Mesendoderm (in vitro differentiated cells): Measurements from ENCODE around the gene ORC5.

ENCODE experiments used
- DNase-seq: peaks from one replicate; pipeline ENCODE4 v3.0.0; 2013
- H2AK5ac ChIP-seq: 2 replicates; pipeline ENCODE4 v1.6.1; 2013; ENCODE audit warnings: low read length, inconsistent platforms
- H2BK120ac ChIP-seq: 2 replicates; pipeline ENCODE4 v1.6.1; 2013; ENCODE audit warnings: low read depth, mild to moderate bottlenecking, low read length, moderate library complexity, mixed read lengths
- H2BK15ac ChIP-seq: replicated peaks from 2 replicates; pipeline ENCODE4 v1.6.1; 2013; ENCODE audit warnings: low read depth, mild to moderate bottlenecking, moderate library complexity
- H2BK5ac ChIP-seq: 2 replicates; pipeline ENCODE4 v1.6.1; 2013; ENCODE audit warnings: low read length, inconsistent platforms
- H3K18ac ChIP-seq: 2 replicates; pipeline ENCODE4 v1.6.1; 2013; ENCODE audit warnings: mild to moderate bottlenecking, low read length, mixed read lengths
- H3K23ac ChIP-seq: one replicate; pipeline ENCODE4 v1.6.1; 2013; ENCODE audit warnings: low read length
- H3K27ac ChIP-seq: 2 replicates; pipeline ENCODE4 v1.5.1; 2013; ENCODE audit warnings: low read depth, mild to moderate bottlenecking, inconsistent platforms, low read length, moderate library complexity
- H3K27me3 ChIP-seq: 2 replicates; pipeline ENCODE4 v1.6.1; 2013; ENCODE audit warnings: low read length, control low read depth, mild to moderate bottlenecking, inconsistent platforms; ENCODE audit not compliant: insufficient read depth, poor library complexity
- H3K36me3 ChIP-seq: 2 replicates; pipeline ENCODE4 v1.6.1; 2013; ENCODE audit warnings: low read length, inconsistent platforms; ENCODE audit not compliant: control insufficient read depth, insufficient read depth
- H3K4ac ChIP-seq: one replicate; pipeline ENCODE4 v1.6.1; 2013; ENCODE audit warnings: low read depth, mild to moderate bottlenecking, low read length, moderate library complexity
- H3K4me1 ChIP-seq: 2 replicates; pipeline ENCODE4 v1.6.1; 2013; ENCODE audit warnings: low read depth, low read length, inconsistent platforms; ENCODE audit not compliant: control insufficient read depth
- H3K4me2 ChIP-seq: 2 replicates; pipeline ENCODE4 v1.6.1; 2013; ENCODE audit warnings: low read length
- H3K4me3 ChIP-seq: 2 replicates; pipeline ENCODE4 v1.5.1; 2013; ENCODE audit warnings: mild to moderate bottlenecking, low read length
- H3K56ac ChIP-seq: one replicate; pipeline ENCODE4 v1.6.1; 2013; ENCODE audit warnings: low read length
- H3K79me1 ChIP-seq: 2 replicates; pipeline ENCODE4 v1.6.1; 2013; ENCODE audit warnings: low read length, inconsistent platforms
- H3K79me2 ChIP-seq: 2 replicates; pipeline ENCODE4 v1.6.1; 2013; ENCODE audit warnings: mild to moderate bottlenecking, low read length; ENCODE audit not compliant: control insufficient read depth, insufficient read depth
- H3K9ac ChIP-seq: 2 replicates; pipeline ENCODE4 v1.6.1; 2013; ENCODE audit warnings: low read length, inconsistent platforms
- H4K5ac ChIP-seq: one replicate; pipeline ENCODE4 v1.6.1; 2013; ENCODE audit warnings: low read length
- H4K8ac ChIP-seq: one replicate; pipeline ENCODE4 v1.6.1; 2013; ENCODE audit warnings: low read depth, mild to moderate bottlenecking, control low read depth, low read length, moderate library complexity
- WGBS: extraction: QIAGEN DNeasy Blood & Tissue Kit; methylation state at CpG from one replicate; pipeline ENCODE4 v1.1.7; 2013; ENCODE audit warnings: low lambda C conversion rate, missing lambda C conversion rate; ENCODE audit not compliant: insufficient coverage; ENCODE audit errors: extremely low coverage; 5-methylcytosine and 5-hydroxymethylcytosine counted together

Gene ORC5

DNA sequence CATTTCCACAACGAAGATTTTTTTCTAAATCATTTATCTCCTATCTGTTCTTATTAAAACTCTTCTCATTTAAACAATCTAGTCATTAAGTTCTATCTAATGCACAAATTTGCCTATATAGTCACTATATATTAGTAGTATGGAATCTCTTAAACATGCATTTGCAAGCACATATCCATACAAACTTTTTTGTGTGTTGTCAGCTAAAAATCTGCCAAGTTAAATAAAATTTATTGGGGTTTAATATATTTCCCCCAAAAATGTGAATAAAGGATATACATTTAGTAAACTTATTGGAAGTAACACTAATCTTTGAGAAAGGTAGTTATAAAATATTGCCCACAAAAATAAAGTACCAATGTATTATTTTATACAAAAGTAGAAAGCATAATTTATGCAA is 55.3 kb downstream of the ORC5 start:
- Histone ChIP-seq H3K27me3 (no peaks in the 10 kb centered on the region), H3K4me1 (no peaks in the 10 kb centered on the region), H3K9ac (no peak overlapping the region), H3K4me2 (no peak overlapping the region), H2BK5ac (no peak overlapping the region), H3K36me3 (no peaks in the 10 kb centered on the region), H3K4me3 (no peak overlapping the region), H2BK120ac (no peak overlapping the region), H3K18ac (no peak overlapping the region), H4K8ac (no peak overlapping the region), H3K27ac (no peak overlapping the region), H3K23ac (no peak overlapping the region), H3K79me2 (no peaks in the 10 kb centered on the region), H4K5ac (no peak overlapping the region), H3K4ac (no peak overlapping the region), H3K56ac (no peak overlapping the region), H2BK15ac (no peak overlapping the region), H2AK5ac (no peak overlapping the region), H3K79me1 (no peaks in the 10 kb centered on the region)
- no peak for DNase-seq
- 100% methylated on average over 1 of the region's 1 CpG for WGBS

GRCh38 chr7:104150470-104150869 is 57.3 kb downstream of the ORC5 start:
- Histone ChIP-seq H4K8ac (no peak overlapping the region), H3K18ac (no peak overlapping the region), H2BK15ac (no peak overlapping the region), H2BK5ac (no peak overlapping the region), H3K27ac (no peak overlapping the region), H3K9ac (no peak overlapping the region), H3K23ac (no peak overlapping the region), H2AK5ac (no peak overlapping the region), H3K4ac (no peak overlapping the region), H3K4me3 (no peak overlapping the region), H3K36me3 (no peaks in the 10 kb centered on the region), H3K27me3 (no peaks in the 10 kb centered on the region), H4K5ac (no peak overlapping the region), H3K4me2 (no peak overlapping the region), H2BK120ac (no peak overlapping the region), H3K79me1 (no peaks in the 10 kb centered on the region), H3K56ac (no peak overlapping the region), H3K79me2 (no peaks in the 10 kb centered on the region), H3K4me1 (no peaks in the 10 kb centered on the region)
- no peak for DNase-seq
- no CpG with 5 or more reads among the region's 1 CpG for WGBS

DNA sequence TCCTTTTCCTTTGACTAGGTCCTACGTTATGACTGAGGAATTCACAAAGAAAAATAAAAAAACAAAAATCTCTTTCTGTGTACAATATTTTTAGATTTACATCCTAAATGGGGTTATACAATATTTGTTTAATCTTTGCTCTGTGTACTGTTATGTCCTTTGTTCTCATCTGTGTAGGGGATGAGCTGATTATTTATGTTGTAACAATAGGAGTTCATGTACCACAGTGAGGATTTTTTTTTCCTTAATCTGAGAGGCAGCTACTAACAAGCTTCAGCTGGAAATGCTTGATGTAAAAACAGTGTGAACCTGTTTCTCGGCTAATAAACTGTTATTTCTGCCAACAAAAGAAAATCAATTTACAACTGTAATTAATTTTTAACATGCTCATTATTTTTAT is 58.0 kb downstream of the ORC5 start:
- no peak overlapping the region for H3K9ac ChIP-seq
- no peak overlapping the region for H3K4ac ChIP-seq
- WGBS = no CpG with 5 or more reads among the region's 2 CpGs
- H3K18ac ChIP-seq = no peak overlapping the region
- H4K5ac ChIP-seq = no peak overlapping the region
- H3K27me3 ChIP-seq = no peaks in the 10 kb centered on the region
- H3K4me1 ChIP-seq = no peaks in the 10 kb centered on the region
- no peak for DNase-seq
- no peaks in the 10 kb centered on the region for H3K36me3 ChIP-seq
- H3K27ac ChIP-seq = no peak overlapping the region
- no peaks in the 10 kb centered on the region for H3K79me2 ChIP-seq
- H2BK120ac ChIP-seq = no peak overlapping the region
- H3K4me2 ChIP-seq = no peak overlapping the region
- H3K23ac ChIP-seq = no peak overlapping the region
- H3K79me1 ChIP-seq = no peaks in the 10 kb centered on the region
- no peak overlapping the region for H3K56ac ChIP-seq
- H3K4me3 ChIP-seq = no peak overlapping the region
- no peak overlapping the region for H2BK5ac ChIP-seq
- H2BK15ac ChIP-seq = no peak overlapping the region
- no peak overlapping the region for H4K8ac ChIP-seq
- H2AK5ac ChIP-seq = no peak overlapping the region

DNA sequence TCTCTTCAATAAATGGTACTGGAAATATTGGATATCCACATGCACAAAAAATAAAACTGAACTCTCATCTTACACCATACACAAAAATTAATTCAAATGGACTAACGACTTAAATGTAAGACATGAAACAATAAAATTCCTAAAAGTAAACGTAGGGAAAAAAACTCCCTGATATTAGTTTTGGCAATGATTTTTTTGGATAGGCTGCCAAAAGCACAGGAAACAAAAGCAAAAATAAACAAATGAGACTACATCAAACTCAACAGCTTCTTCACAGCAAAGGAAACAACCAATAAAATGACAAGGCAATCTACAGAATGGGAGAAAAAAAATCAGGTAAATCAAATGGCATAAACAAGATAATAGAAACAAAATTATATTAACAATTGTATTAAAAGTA is 65.7 kb downstream of the ORC5 start:
- no peak for DNase-seq
- Histone ChIP-seq H2BK5ac (no peak overlapping the region), H3K23ac (no peak overlapping the region), H3K18ac (no peak overlapping the region), H2BK120ac (no peak overlapping the region), H3K4me1 (no peaks in the 10 kb centered on the region), H3K4ac (no peak overlapping the region), H3K79me2 (no peaks in the 10 kb centered on the region), H3K79me1 (no peaks in the 10 kb centered on the region), H2AK5ac (no peak overlapping the region), H4K8ac (no peak overlapping the region), H3K9ac (no peak overlapping the region), H3K4me3 (no peak overlapping the region), H2BK15ac (no peak overlapping the region), H4K5ac (no peak overlapping the region), H3K56ac (no peak overlapping the region), H3K27me3 (no peaks in the 10 kb centered on the region), H3K4me2 (no peak overlapping the region), H3K27ac (no peak overlapping the region), H3K36me3 (no peaks in the 10 kb centered on the region)
- WGBS = no CpG with 5 or more reads among the region's 2 CpGs

- no peak overlapping the region for H2BK15ac ChIP-seq
- no CpG with 5 or more reads among the region's 7 CpGs for WGBS
- H3K9ac ChIP-seq = no peak overlapping the region
- no peaks in the 10 kb centered on the region for H3K36me3 ChIP-seq
- H3K4me3 ChIP-seq = no peak overlapping the region
- H2BK120ac ChIP-seq = no peak overlapping the region
- peak; percentile 76 for DNase-seq
- H3K79me2 ChIP-seq = no peaks in the 10 kb centered on the region
- no peak overlapping the region for H2BK5ac ChIP-seq
- no peak overlapping the region for H3K4me2 ChIP-seq
- no peaks in the 10 kb centered on the region for H3K27me3 ChIP-seq
- no peak overlapping the region for H3K18ac ChIP-seq
- H3K23ac ChIP-seq = no peak overlapping the region
- no peak overlapping the region for H3K4ac ChIP-seq
- H3K27ac ChIP-seq = no peak overlapping the region
- no peaks in the 10 kb centered on the region for H3K79me1 ChIP-seq
- H4K5ac ChIP-seq = no peak overlapping the region
- no peaks in the 10 kb centered on the region for H3K4me1 ChIP-seq
- no peak overlapping the region for H3K56ac ChIP-seq
- no peak overlapping the region for H4K8ac ChIP-seq
- H2AK5ac ChIP-seq = no peak overlapping the region
Observed at GRCh38 chr7:104137971-104138370, 69.8 kb downstream of the ORC5 start.

GRCh38 chr7:104137511-104137910 is 70.3 kb downstream of the ORC5 start:
- Histone ChIP-seq H3K27ac (no peak overlapping the region), H3K4me1 (no peaks in the 10 kb centered on the region), H3K4me3 (no peak overlapping the region), H3K9ac (no peak overlapping the region), H2BK15ac (no peak overlapping the region), H2AK5ac (no peak overlapping the region), H3K27me3 (no peaks in the 10 kb centered on the region), H3K79me2 (no peaks in the 10 kb centered on the region), H3K4ac (no peak overlapping the region), H4K5ac (no peak overlapping the region), H2BK120ac (no peak overlapping the region), H3K79me1 (no peaks in the 10 kb centered on the region), H3K56ac (no peak overlapping the region), H4K8ac (no peak overlapping the region), H3K4me2 (no peak overlapping the region), H3K23ac (no peak overlapping the region), H3K18ac (no peak overlapping the region), H3K36me3 (no peaks in the 10 kb centered on the region), H2BK5ac (no peak overlapping the region)
- no peak for DNase-seq
- no CpG with 5 or more reads among the region's 10 CpGs for WGBS
